HG03135 (cell line): Measurements from ENCODE around the gene AHRR.
"Not testable (repeated sequence)": the region's sequence is repeated elsewhere in the genome, so short reads cannot be mapped to it uniquely, and the experiment has no call there.

Source experiments
- ATAC-seq: cut with Tn5 transposase; IDR thresholded peaks from one replicate; pipeline ENCODE4 v1.9.1; 2021; ENCODE audit warnings: mild to moderate bottlenecking, moderate library complexity; ENCODE audit not compliant: unreplicated experiment

The AHRR gene

GRCh38 chr5:483011-483410, 161.5 kb downstream of the AHRR start:
- no peak for ATAC-seq

GRCh38 chr5:483434-484140, 162.1 kb downstream of the AHRR start:
- no peak for ATAC-seq

- no peak for ATAC-seq
Measured at GRCh38 chr5:484556-484955, 163.0 kb downstream of the AHRR start.

GRCh38 chr5:485113-485945, 163.8 kb downstream of the AHRR start:
- ATAC-seq = no peak

- no peak for ATAC-seq
Measured at GRCh38 chr5:485946-486491, 164.5 kb downstream of the AHRR start.

GRCh38 chr5:486597-486996, 165.1 kb downstream of the AHRR start:
- ATAC-seq = not testable (repeated sequence)
